ENCODE measurements around the gene PLA2G6.

Gene PLA2G6

GRCh38 chr22:38088629-38089473, 92.8 kb downstream of the PLA2G6 start:
- Histone ChIP-seq H3K9me3 (ENCODE audit: control insufficient read depth, low read length) (no peaks in the 10 kb centered on the region), H3K4me1 (ENCODE audit: control insufficient read depth, insufficient read depth, low read length, poor library complexity, severe bottlenecking) (peaks cover 16% of the 10 kb centered on the region), H3K27ac (ENCODE audit: low read depth, low read length, severe bottlenecking) (no peak overlapping the region), H3K4me3 (ENCODE audit: extremely low read depth, insufficient read depth, low read length, poor library complexity, severe bottlenecking) (no peak overlapping the region), H3K36me3 (ENCODE audit: control insufficient read depth, insufficient read depth, low read length) (no peaks in the 10 kb centered on the region)
- 56 to 59% methylated on average over 20 to 62 of the region's 85 CpGs for WGBS, 2 experiments (ENCODE audit: insufficient coverage in 2 of 2)

- 94 to 95% methylated on average over 10 to 11 of the region's 12 CpGs for WGBS, 2 experiments (ENCODE audit: insufficient coverage in 2 of 2)
- Histone ChIP-seq H3K9me3 (ENCODE audit: control insufficient read depth, low read length) (no peaks in the 10 kb centered on the region), H3K4me1 (ENCODE audit: control insufficient read depth, insufficient read depth, low read length, poor library complexity, severe bottlenecking) (peaks cover 21% of the 10 kb centered on the region), H3K36me3 (ENCODE audit: control insufficient read depth, insufficient read depth, low read length) (no peaks in the 10 kb centered on the region), H3K4me3 (ENCODE audit: extremely low read depth, insufficient read depth, low read length, poor library complexity, severe bottlenecking) (no peak overlapping the region), H3K27ac (ENCODE audit: low read depth, low read length, severe bottlenecking) (no peak overlapping the region)
These were observed 93.8 kb downstream of the PLA2G6 start for GRCh38 chr22:38087855-38088254.

GRCh38 chr22:38086942-38087341, 94.7 kb downstream of the PLA2G6 start:
- Histone ChIP-seq H3K4me1 (ENCODE audit: control insufficient read depth, insufficient read depth, low read length, poor library complexity, severe bottlenecking) (peaks cover 25% of the 10 kb centered on the region), H3K4me3 (ENCODE audit: extremely low read depth, insufficient read depth, low read length, poor library complexity, severe bottlenecking) (no peak overlapping the region), H3K9me3 (ENCODE audit: control insufficient read depth, low read length) (no peaks in the 10 kb centered on the region), H3K36me3 (ENCODE audit: control insufficient read depth, insufficient read depth, low read length) (no peaks in the 10 kb centered on the region), H3K27ac (ENCODE audit: low read depth, low read length, severe bottlenecking) (no peak overlapping the region)
- 94 to 96% methylated on average over 7 to 12 of the region's 13 CpGs for WGBS, 2 experiments (ENCODE audit: insufficient coverage in 2 of 2)

- Histone ChIP-seq H3K4me1 (ENCODE audit: control insufficient read depth, insufficient read depth, low read length, poor library complexity, severe bottlenecking) (peaks cover 30% of the 10 kb centered on the region), H3K36me3 (ENCODE audit: control insufficient read depth, insufficient read depth, low read length) (no peaks in the 10 kb centered on the region)
These were observed 95.4 kb downstream of the PLA2G6 start for GRCh38 chr22:38086001-38086845.

GRCh38 chr22:38085501-38085900, 96.1 kb downstream of the PLA2G6 start:
- Histone ChIP-seq H3K9me3 (ENCODE audit: control insufficient read depth, low read length) (no peaks in the 10 kb centered on the region), H3K4me1 (ENCODE audit: control insufficient read depth, insufficient read depth, low read length, poor library complexity, severe bottlenecking) (peaks cover 30% of the 10 kb centered on the region), H3K36me3 (ENCODE audit: control insufficient read depth, insufficient read depth, low read length) (no peaks in the 10 kb centered on the region), H3K4me3 (ENCODE audit: extremely low read depth, insufficient read depth, low read length, poor library complexity, severe bottlenecking) (no peak overlapping the region), H3K27ac (ENCODE audit: low read depth, low read length, severe bottlenecking) (no peak overlapping the region)
- 0 to 80% methylated on average over 1 to 2 of the region's 5 CpGs for WGBS, 2 experiments (ENCODE audit: insufficient coverage in 2 of 2)

More at GRCh38 chr22:38086001-38086845, 95.4 kb downstream of the PLA2G6 start:
- H3K27ac ChIP-seq (ENCODE audit: low read depth, low read length, severe bottlenecking), result no peak overlapping the region
- H3K4me3 ChIP-seq (ENCODE audit: extremely low read depth, insufficient read depth, low read length, poor library complexity, severe bottlenecking), result no peak overlapping the region
- 83 to 91% methylated on average over 13 to 19 of the region's 25 CpGs for WGBS, 2 experiments (ENCODE audit: insufficient coverage in 2 of 2)
- H3K9me3 ChIP-seq (ENCODE audit: control insufficient read depth, low read length), result no peaks in the 10 kb centered on the region

- no peak overlapping the region for H3K4me3 ChIP-seq (ENCODE audit: extremely low read depth, insufficient read depth, low read length, poor library complexity, severe bottlenecking)
- no peak overlapping the region for H3K27ac ChIP-seq (ENCODE audit: low read depth, low read length, severe bottlenecking)
- H3K9me3 ChIP-seq (ENCODE audit: control insufficient read depth, low read length), result no peaks in the 10 kb centered on the region
- H3K4me1 ChIP-seq (ENCODE audit: control insufficient read depth, insufficient read depth, low read length, poor library complexity, severe bottlenecking), result peaks cover 30% of the 10 kb centered on the region
- no peaks in the 10 kb centered on the region for H3K36me3 ChIP-seq (ENCODE audit: control insufficient read depth, insufficient read depth, low read length)
- 91 to 100% methylated on average over 3 to 12 of the region's 12 CpGs for WGBS, 2 experiments (ENCODE audit: insufficient coverage in 2 of 2)
These were observed 96.6 kb downstream of the PLA2G6 start for GRCh38 chr22:38085056-38085455.

- Histone ChIP-seq H3K36me3 (ENCODE audit: control insufficient read depth, insufficient read depth, low read length) (no peaks in the 10 kb centered on the region), H3K4me3 (ENCODE audit: extremely low read depth, insufficient read depth, low read length, poor library complexity, severe bottlenecking) (no peak within 1 kb of the TSS), H3K9me3 (ENCODE audit: control insufficient read depth, low read length) (no peaks in the 10 kb centered on the region), H3K27ac (ENCODE audit: low read depth, low read length, severe bottlenecking) (no peak within 1 kb of the TSS), H3K4me1 (ENCODE audit: control insufficient read depth, insufficient read depth, low read length, poor library complexity, severe bottlenecking) (peaks cover 30% of the 10 kb centered on the region)
- WGBS, 2 experiments (ENCODE audit: insufficient coverage in 2 of 2), result 47 to 57% methylated on average over 9 to 10 of the region's 16 CpGs
These were observed 97.5 kb downstream of the PLA2G6 start, which contains the start of gene SLC16A8 for GRCh38 chr22:38083931-38084631. TSS of gene SLC16A8 (minus strand) at chr22:38084184. CDS start at chr22:38082873, 1,311 bp downstream.

- Histone ChIP-seq H3K27ac (ENCODE audit: low read depth, low read length, severe bottlenecking) (no peak overlapping the region), H3K9me3 (ENCODE audit: control insufficient read depth, low read length) (no peaks in the 10 kb centered on the region), H3K36me3 (ENCODE audit: control insufficient read depth, insufficient read depth, low read length) (no peaks in the 10 kb centered on the region), H3K4me3 (ENCODE audit: extremely low read depth, insufficient read depth, low read length, poor library complexity, severe bottlenecking) (no peak overlapping the region), H3K4me1 (ENCODE audit: control insufficient read depth, insufficient read depth, low read length, poor library complexity, severe bottlenecking) (peaks cover 30% of the 10 kb centered on the region)
- 88 to 90% methylated on average over 15 of the region's 24 CpGs for WGBS, 2 experiments (ENCODE audit: insufficient coverage in 2 of 2)
These were observed 98.5 kb downstream of the PLA2G6 start for GRCh38 chr22:38082986-38083710.

GRCh38 chr22:38081941-38082828, 99.4 kb downstream of the PLA2G6 start:
- H3K4me3 ChIP-seq (ENCODE audit: extremely low read depth, insufficient read depth, low read length, poor library complexity, severe bottlenecking), result no peak overlapping the region
- no peaks in the 10 kb centered on the region for H3K9me3 ChIP-seq (ENCODE audit: control insufficient read depth, low read length)
- peaks cover 30% of the 10 kb centered on the region for H3K4me1 ChIP-seq (ENCODE audit: control insufficient read depth, insufficient read depth, low read length, poor library complexity, severe bottlenecking)
- no peak overlapping the region for H3K27ac ChIP-seq (ENCODE audit: low read depth, low read length, severe bottlenecking)
- H3K36me3 ChIP-seq (ENCODE audit: control insufficient read depth, insufficient read depth, low read length), result no peaks in the 10 kb centered on the region
- 60 to 72% methylated on average over 38 to 46 of the region's 52 CpGs for WGBS, 2 experiments (ENCODE audit: insufficient coverage in 2 of 2)

Measured in mesodermal cell (in vitro differentiated cells).